Astrocyte of the spinal cord (primary cell): ENCODE results near the gene BMPR1A.

ENCODE experiments used
- DNase-seq: peaks from one replicate; pipeline ENCODE4 v3.0.0; 2011; ENCODE audit warnings: low read depth, low spot score
- H3K4me3 ChIP-seq: 2 replicates; pipeline ENCODE4 v1.5.1; 2011; ENCODE audit warnings: low read depth, mild to moderate bottlenecking, low read length, moderate library complexity
- CTCF ChIP-seq: IDR thresholded peaks from 2 replicates; pipeline ENCODE4 v1.5.1; 2012; ENCODE audit warnings: low read depth, mild to moderate bottlenecking, low read length, inconsistent platforms
- in situ Hi-C: cut with HindIII; loops from 2 replicates; pipeline ENCODE4 v1.10.0; 2017; ENCODE audit warnings: low sequenced_read_pairs

Gene BMPR1A

DNA sequence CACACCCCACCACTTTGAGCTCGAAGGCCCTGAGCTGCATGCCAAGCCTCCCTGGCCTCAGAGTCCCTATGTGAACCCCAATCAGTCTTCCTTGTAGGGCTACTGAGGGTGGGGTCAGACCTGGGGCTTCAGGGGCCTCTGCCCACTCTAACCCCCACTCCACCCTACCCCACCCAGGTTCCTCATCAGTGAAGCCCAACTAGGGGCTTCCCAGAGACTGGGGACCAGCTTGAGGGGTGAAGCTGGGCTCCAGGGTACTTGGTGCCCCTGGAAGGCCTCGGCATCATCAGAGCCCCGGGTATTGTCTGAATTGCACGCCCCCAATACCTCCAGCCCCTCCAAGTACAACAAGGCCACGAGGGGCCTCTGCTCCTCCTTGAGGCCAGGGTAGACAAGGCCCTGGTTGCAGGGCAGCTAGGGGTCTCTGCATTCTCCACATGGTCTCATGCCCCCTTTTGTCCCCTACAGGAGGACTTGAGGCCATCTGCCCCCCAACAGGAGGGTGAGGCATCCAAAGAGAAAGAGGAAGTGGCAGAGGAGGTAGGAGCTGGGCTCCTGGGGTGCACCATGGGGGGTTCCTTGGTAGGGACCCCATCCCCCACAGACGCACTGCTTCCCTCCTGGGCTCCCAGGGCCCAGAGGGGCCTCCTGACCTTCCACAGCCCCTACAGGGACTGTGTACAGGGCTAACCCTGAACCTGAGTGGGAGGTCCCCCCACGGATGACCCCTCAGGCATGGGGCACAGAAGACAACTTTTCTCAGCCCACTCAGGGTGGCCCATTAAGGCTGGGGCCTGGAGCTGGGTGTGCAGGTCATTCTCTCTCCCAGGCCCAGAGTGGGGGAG is 205.9 kb downstream of the BMPR1A start:
- no peak for DNase-seq
- H3K4me3 ChIP-seq: no peak overlapping the region
- in situ Hi-C loops: no loop called here
- TF ChIP-seq CTCF: no peak

GRCh38 chr10:86962981-86963310 is 206.5 kb downstream of the BMPR1A start:
- no peak for TF ChIP-seq CTCF
- in situ Hi-C loops: no loop called here
- H3K4me3 ChIP-seq: no peak overlapping the region
- no peak for DNase-seq

- H3K4me3 ChIP-seq: no peak overlapping the region
- no peak for TF ChIP-seq CTCF
- no peak for DNase-seq
- in situ Hi-C loops: no loop called here
Measured at GRCh38 chr10:86963341-86963919, 207.0 kb downstream of the BMPR1A start.

- no peak overlapping the region for H3K4me3 ChIP-seq
- TF ChIP-seq CTCF: no peak
- DNase-seq: no peak
- in situ Hi-C loops: no loop called here
Measured at GRCh38 chr10:86964061-86964846, 207.8 kb downstream of the BMPR1A start.

- in situ Hi-C loops: no loop called here
- DNase-seq: no peak
- H3K4me3 ChIP-seq: no peak overlapping the region
- no peak for TF ChIP-seq CTCF
Measured at GRCh38 chr10:86964847-86965190, 208.4 kb downstream of the BMPR1A start.

GRCh38 chr10:86965986-86966654 is 209.7 kb downstream of the BMPR1A start:
- in situ Hi-C loops: no loop called here
- no peak for TF ChIP-seq CTCF
- no peak overlapping the region for H3K4me3 ChIP-seq
- no peak for DNase-seq
